Bladder microvascular endothelial cell (primary cell): ENCODE results near the gene C16orf78. TPM values are rescaled to one million over a fixed set of nuclear protein-coding genes. Genes with fewer than 3 reads are reported as not detected.

Experiments used
- total RNA-seq: library from RNA; depleted of rRNA; stranded (reverse); fragments of >200 nt; gene quantifications from 2 replicates; pipeline ENCODE4 v1.2.3, GENCODE V29; 2014

Gene C16orf78
- not detected in 2 replicates for total RNA-seq

GRCh38 chr16:49373504-49373903, at the start of gene C16orf78:
Gene C16orf78 (plus strand): TSS chr16:49373804. CDS start chr16:49373940, 136 bp downstream.

Other genes with a start within 250 kb of the C16orf78 start
- not detected in 2 replicates for gene CBLN1, start 92.0 kb upstream of the C16orf78 start, total RNA-seq